NCI-H526 treated with DMSO at 0.1 percent for 48 hours (cell line): ENCODE measurements around the gene GPR6.

ENCODE experiments used
- DNase-seq: peaks from one replicate; lab custom pipeline; 2025; lab: John Stamatoyannopoulos, UW

Gene GPR6

GRCh38 chr6:109999740-110000139 is 21.6 kb downstream of the GPR6 start:
- DNase-seq: no peak

DNA sequence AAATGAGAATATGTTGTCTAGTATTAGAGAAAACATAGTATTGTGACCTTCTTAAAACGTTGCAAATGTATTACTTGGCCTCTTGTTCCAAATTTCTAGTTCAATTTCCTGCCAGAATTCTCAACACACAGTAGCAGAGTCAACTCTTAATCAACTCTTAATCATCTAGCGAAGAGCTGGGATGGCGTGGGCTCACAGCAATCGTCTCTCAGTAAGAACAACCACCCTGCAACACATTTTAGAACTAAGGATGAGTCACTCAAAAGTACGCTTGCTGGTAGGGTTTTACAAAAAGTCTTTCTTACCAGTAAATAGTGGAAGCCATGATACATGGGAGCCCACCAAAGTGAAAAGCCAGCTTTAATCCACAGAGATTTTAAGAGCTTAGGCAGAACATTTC is 24.6 kb downstream of the GPR6 start:
- DNase-seq: no peak

GRCh38 chr6:110013386-110013785 is 35.3 kb downstream of the GPR6 start:
- DNase-seq: no peak

DNA sequence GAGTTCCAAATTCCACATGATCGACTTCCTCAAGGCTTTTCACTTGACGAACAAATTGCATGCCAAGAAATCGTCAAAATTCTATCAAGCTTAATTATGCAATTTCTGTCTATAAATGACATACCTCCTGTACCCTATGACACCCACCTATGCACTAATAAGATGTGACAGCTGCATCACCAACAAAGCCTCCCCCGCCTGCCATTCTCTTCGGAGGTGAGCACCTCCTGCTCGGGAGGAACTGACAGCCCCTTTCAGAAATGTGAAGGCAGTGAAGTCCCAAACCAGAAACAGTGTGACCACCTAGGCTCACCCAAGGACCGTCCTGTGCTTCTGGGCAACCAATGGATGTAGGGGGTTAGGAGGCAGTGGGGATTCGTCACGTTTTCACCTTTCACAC is 37.1 kb downstream of the GPR6 start:
- no peak for DNase-seq

DNA sequence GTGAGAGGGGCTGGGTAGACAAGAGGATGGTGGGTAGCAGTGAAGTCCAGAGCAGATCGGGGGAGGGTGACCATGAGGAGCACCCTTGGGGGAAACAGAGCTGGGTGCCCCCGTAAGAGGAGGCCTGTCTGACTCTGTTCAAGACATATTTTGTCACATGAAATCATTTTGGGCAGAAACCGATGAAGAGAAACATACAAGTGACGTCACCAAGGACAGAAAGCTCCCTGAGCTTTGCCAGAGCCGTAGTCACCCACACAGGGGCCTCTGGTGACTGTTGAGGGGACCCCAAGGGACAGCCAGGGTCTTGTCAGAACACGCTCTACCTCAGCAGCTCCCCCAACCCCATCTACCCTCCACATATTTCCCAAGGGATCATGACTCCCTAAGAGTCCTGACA is 39.2 kb downstream of the GPR6 start:
- no peak for DNase-seq

GRCh38 chr6:110017946-110018345 is 39.8 kb downstream of the GPR6 start:
- DNase-seq: no peak

DNA sequence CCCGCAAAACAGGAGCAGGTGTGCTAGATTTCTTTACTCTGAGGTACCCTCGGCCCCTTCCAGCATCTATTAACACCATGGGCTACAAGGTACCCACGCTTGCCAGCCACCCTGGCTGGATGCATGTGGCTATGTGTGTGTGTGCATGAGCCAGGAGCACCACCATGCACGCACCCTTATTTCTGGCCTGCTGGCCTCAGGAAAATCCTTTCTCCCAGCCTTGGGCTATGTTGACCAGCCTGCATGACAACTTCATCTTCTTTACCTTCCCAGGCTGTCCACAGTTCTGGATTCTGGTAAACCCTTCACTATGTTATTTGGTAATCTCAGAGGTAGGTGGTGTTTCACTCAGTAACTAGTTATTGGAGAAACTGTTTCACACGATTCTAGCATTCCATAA is 40.4 kb downstream of the GPR6 start:
- DNase-seq: no peak

- no peak for DNase-seq
Measured at GRCh38 chr6:110020888-110021287, 42.8 kb downstream of the GPR6 start.

DNA sequence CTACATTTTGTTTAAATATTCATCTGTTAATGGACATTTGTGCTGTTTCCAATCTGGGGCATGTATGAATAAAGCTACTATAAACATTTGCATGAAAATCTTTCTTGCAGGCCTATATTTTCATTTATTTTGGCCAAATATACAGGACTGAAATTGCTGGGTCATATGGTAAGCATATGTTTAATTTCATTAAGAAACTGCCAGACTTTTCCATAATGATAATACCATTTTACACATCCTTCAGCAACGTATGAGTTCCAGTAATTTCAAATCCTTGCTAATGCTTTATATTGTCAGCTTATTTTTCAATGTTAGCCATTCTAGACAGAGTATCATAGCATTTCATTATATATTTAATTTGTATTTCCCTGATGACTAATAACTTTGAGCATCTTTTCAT is 51.0 kb downstream of the GPR6 start:
- no peak for DNase-seq
